Endothelial cell of umbilical vein (primary cell): Measurements from ENCODE around the gene EVC2.

Experiments
- POLR2A ChIP-seq: IDR thresholded peaks from 2 replicates; pipeline ENCODE4 v1.6.1; 2012; ENCODE audit warnings: low read depth, mild to moderate bottlenecking, control low read depth, low read length
- TF ChIP-seq, protein P1 (sequence below), 2 donors: IDR thresholded peaks; 1 replicate in 1 of 2; 2 replicates in 1 of 2; pipeline ENCODE4 v1.5.1; 2011; ENCODE audit warnings: low read length in 2 of 2, mild to moderate bottlenecking in 2 of 2, moderate library complexity in 2 of 2, control low read depth in 1 of 2, inconsistent platforms in 1 of 2, low read depth in 1 of 2; ENCODE audit not compliant: insufficient read depth in 1 of 2; ENCODE audit errors: extremely low read depth in 1 of 2
- TF ChIP-seq, protein P2 (sequence below): IDR thresholded peaks from 2 replicates; pipeline ENCODE4 v1.6.1; 2011; ENCODE audit not compliant: insufficient read depth, insufficient read length

DNA sequence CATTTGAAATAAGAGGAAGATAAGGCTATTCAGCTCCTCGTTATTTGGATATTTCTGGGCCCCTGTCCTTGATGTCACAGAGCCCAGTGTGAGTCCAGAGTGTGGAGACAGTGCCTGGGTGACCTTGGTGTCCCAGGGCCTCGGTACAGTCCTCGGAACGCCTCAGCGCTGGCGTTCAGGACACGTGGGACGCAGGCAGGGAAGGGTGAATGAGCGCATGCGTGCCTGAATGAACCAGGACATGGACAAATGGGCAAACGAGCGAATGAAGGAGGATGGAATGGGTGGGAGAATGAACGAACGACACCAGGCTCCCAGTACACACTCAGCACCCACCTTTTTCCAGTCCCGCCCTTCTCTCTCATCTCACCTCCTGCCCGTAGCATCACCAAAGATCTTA lies 46.8 kb upstream of the EVC2 start:
- TF ChIP-seq, protein P1, sequence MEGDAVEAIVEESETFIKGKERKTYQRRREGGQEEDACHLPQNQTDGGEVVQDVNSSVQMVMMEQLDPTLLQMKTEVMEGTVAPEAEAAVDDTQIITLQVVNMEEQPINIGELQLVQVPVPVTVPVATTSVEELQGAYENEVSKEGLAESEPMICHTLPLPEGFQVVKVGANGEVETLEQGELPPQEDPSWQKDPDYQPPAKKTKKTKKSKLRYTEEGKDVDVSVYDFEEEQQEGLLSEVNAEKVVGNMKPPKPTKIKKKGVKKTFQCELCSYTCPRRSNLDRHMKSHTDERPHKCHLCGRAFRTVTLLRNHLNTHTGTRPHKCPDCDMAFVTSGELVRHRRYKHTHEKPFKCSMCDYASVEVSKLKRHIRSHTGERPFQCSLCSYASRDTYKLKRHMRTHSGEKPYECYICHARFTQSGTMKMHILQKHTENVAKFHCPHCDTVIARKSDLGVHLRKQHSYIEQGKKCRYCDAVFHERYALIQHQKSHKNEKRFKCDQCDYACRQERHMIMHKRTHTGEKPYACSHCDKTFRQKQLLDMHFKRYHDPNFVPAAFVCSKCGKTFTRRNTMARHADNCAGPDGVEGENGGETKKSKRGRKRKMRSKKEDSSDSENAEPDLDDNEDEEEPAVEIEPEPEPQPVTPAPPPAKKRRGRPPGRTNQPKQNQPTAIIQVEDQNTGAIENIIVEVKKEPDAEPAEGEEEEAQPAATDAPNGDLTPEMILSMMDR (IDR thresholded peaks at IDR 0.05; ENCODE audit: extremely low read depth in 1 of 2, insufficient read depth in 1 of 2, low read depth in 1 of 2, low read length in 2 of 2) = no peak
- TF ChIP-seq, protein P2, sequence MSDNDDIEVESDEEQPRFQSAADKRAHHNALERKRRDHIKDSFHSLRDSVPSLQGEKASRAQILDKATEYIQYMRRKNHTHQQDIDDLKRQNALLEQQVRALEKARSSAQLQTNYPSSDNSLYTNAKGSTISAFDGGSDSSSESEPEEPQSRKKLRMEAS = no peak
- TF ChIP-seq POLR2A = no peak
